Measurements from ENCODE around the gene WDR5.
A peak's percentile ranks its signal among the peaks of the same experiment; 100 is the strongest.

Gene WDR5

DNA sequence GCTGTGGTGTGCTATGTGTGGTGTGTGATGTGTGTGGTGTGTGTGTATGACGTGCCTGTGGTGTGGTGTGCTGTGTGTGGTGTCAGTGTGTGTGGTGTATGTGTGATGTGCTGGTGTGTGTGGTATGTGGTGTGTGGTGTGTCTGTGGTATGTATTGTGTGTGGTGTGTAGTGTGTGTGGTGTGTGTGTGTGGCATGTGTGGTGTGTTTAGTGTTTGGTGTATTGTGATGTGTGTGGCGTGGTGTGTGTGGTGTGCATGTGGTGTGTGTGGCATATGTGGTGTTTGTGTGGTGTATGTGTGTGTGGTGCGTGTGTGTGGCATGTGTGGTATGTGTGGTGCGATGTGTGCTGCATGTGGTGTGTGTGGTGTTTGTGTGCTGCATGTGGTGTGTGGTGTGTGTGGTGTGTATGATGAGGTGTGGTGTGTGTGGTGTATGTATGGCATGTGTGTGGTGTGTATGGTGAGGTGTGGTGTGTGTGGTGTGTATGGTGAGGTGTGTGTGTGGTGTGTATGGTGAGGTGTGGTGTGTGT lies 46.7 kb downstream of the WDR5 start (continued):
- TF ChIP-seq ZNF530 (tag by site-specific recombination; IDR thresholded peaks at IDR 0.05; ENCODE audit: low read depth) = no peak

DNA sequence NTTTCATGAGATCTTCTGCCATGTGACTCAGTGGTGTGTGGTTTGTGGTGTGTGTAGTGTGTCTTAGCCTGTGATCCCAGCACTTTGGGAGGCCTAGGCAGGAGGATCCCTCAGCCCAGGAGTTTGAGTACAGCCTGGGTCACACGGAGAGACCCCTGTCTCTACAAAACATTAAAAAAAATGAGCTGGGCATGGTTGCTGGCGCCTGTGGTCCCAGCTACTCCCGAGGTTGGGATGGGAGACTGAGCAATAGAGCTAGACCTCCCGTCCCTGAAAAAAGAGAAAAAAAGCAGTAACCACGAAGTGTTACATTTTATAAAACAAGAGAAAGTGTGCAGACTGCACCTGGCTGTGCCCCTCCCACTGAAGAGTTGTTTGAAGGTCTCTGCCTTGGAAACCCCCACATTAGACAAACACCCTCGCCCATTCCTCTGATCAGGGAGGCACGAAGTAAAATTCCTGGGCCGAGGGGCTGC lies 49.7 kb downstream of the WDR5 start:
- no peaks in the 10 kb centered on the region for H3K9me3 ChIP-seq (ENCODE audit: control insufficient read depth, insufficient read depth, low read depth, low read length)
- no peak overlapping the region for H3K4me3 ChIP-seq (ENCODE audit: low read depth, low read length)
- CTCF ChIA-PET = interaction anchor here (0.6 to 1.7 kb wide), 5 partner anchors 15 to 264 kb away, joined by 3 to 6 read pairs (median 4); no protein-coding TSS in a partner anchor
- H3K27ac ChIP-seq (ENCODE audit: extremely low read depth, low read depth, low read length) = no peak overlapping the region
- TF ChIP-seq, protein P1, sequence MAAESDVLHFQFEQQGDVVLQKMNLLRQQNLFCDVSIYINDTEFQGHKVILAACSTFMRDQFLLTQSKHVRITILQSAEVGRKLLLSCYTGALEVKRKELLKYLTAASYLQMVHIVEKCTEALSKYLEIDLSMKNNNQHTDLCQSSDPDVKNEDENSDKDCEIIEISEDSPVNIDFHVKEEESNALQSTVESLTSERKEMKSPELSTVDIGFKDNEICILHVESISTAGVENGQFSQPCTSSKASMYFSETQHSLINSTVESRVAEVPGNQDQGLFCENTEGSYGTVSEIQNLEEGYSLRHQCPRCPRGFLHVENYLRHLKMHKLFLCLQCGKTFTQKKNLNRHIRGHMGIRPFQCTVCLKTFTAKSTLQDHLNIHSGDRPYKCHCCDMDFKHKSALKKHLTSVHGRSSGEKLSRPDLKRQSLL (tag by site-specific recombination; IDR thresholded peaks at IDR 0.05) = no peak
- TF ChIP-seq ZNF16 (tag by site-specific recombination; IDR thresholded peaks at IDR 0.05; ENCODE audit: low read depth) = no peak
- no peak for TF ChIP-seq ZNF248 (tag by site-specific recombination; IDR thresholded peaks at IDR 0.05)
- no peak for TF ChIP-seq ZNF514 (tag by site-specific recombination; IDR thresholded peaks at IDR 0.05)
- peak; percentile 68; the same call in 1 of the 2 replicates for TF ChIP-seq ZNF394 (tag by site-specific recombination; IDR thresholded peaks at IDR 0.05; ENCODE audit: borderline replicate concordance)
- H3K4me1 ChIP-seq (ENCODE audit: control insufficient read depth, insufficient read depth, low read length) = no peaks in the 10 kb centered on the region
- no peaks in the 10 kb centered on the region for H3K36me3 ChIP-seq (ENCODE audit: control insufficient read depth in 2 of 2, insufficient read depth in 1 of 2, low read length in 2 of 2)
- POLR2A ChIA-PET = interaction anchor here (1.3 kb wide), 1 partner anchor 11 kb away, joined by 4 read pairs; no protein-coding TSS in a partner anchor

DNA sequence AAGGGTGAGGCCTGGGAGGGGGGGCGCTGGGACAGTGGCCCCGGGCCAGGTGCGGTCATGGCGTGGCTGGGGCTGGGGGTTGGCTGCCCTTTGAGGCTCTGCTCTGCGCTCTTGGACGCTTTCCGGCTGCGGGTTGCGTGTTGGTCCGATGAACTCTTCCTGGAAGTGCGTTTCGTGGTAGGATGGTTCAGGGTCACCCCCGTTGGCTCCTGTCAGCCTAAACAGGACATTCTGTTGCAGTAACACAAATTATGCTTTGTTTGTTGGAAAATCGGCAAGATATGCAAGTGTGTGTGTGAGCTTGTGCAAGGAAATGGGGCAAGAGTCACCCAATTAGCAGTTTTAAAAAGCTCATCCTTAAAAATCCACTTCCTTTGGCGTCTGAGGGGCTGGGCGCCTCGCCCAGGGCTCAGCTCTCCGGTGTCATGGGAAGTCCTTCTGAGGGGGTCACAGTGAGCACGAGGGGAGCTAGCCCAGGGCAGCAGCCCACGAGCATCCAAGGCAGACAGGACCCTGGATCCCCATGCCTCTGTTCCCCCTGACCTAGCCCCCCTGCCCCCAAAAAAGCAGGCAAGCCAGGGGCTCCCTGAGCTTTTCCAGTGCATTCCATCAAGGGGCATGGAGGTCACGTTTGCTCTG lies 50.7 kb downstream of the WDR5 start:
- ChIA-PET POLR2A (interaction anchor here (1.3 kb wide), 1 partner anchor 12 kb away, joined by 4 read pairs; no protein-coding TSS in a partner anchor), CTCF (interaction anchor here (0.6 to 1.7 kb wide), 5 partner anchors 12 to 431 kb away, joined by 3 to 6 read pairs (median 3); no protein-coding TSS in a partner anchor)
- no peaks in the 10 kb centered on the region for H3K9me3 ChIP-seq (ENCODE audit: control insufficient read depth, insufficient read depth, low read depth, low read length)
- TF ChIP-seq, protein P2, sequence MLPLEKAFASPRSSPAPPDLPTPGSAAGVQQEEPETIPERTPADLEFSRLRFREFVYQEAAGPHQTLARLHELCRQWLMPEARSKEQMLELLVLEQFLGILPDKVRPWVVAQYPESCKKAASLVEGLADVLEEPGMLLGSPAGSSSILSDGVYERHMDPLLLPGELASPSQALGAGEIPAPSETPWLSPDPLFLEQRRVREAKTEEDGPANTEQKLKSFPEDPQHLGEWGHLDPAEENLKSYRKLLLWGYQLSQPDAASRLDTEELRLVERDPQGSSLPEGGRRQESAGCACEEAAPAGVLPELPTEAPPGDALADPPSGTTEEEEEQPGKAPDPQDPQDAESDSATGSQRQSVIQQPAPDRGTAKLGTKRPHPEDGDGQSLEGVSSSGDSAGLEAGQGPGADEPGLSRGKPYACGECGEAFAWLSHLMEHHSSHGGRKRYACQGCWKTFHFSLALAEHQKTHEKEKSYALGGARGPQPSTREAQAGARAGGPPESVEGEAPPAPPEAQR (tag by site-specific recombination; IDR thresholded peaks at IDR 0.05) = no peak
- TF ChIP-seq GLI2 (tag by site-specific recombination; IDR thresholded peaks at IDR 0.05; ENCODE audit: borderline replicate concordance, low read depth) (no peak), KLF7 (tag by site-specific recombination; IDR thresholded peaks at IDR 0.05; ENCODE audit: borderline replicate concordance) (no peak), ZNF19 (tag by site-specific recombination; IDR thresholded peaks at IDR 0.05; ENCODE audit: low read depth) (no peak), ZNF677 (tag by site-specific recombination; IDR thresholded peaks at IDR 0.05) (no peak), WT1 (tag by site-specific recombination; IDR thresholded peaks at IDR 0.05) (no peak), ZNF624 (tag by site-specific recombination; IDR thresholded peaks at IDR 0.05) (no peak), ZNF394 (tag by site-specific recombination; IDR thresholded peaks at IDR 0.05; ENCODE audit: borderline replicate concordance) (no peak), ZNF596 (tag by site-specific recombination; IDR thresholded peaks at IDR 0.05) (no peak), EGR2 (tag by site-specific recombination; IDR thresholded peaks at IDR 0.05; ENCODE audit: low read depth) (no peak), ZNF391 (tag by site-specific recombination; IDR thresholded peaks at IDR 0.05; ENCODE audit: borderline replicate concordance, low read depth) (no peak), ZNF140 (tag by site-specific recombination; IDR thresholded peaks at IDR 0.05) (no peak)
- H3K4me1 ChIP-seq (ENCODE audit: control insufficient read depth, insufficient read depth, low read length) = no peaks in the 10 kb centered on the region
- no peak overlapping the region for H3K4me3 ChIP-seq (ENCODE audit: low read depth, low read length)
- no peaks in the 10 kb centered on the region for H3K36me3 ChIP-seq (ENCODE audit: control insufficient read depth in 2 of 2, insufficient read depth in 1 of 2, low read length in 2 of 2)
- no peak overlapping the region for H3K27ac ChIP-seq (ENCODE audit: extremely low read depth, low read depth, low read length)
